ENCODE results near the gene NFATC2.

NFATC2 gene

DNA sequence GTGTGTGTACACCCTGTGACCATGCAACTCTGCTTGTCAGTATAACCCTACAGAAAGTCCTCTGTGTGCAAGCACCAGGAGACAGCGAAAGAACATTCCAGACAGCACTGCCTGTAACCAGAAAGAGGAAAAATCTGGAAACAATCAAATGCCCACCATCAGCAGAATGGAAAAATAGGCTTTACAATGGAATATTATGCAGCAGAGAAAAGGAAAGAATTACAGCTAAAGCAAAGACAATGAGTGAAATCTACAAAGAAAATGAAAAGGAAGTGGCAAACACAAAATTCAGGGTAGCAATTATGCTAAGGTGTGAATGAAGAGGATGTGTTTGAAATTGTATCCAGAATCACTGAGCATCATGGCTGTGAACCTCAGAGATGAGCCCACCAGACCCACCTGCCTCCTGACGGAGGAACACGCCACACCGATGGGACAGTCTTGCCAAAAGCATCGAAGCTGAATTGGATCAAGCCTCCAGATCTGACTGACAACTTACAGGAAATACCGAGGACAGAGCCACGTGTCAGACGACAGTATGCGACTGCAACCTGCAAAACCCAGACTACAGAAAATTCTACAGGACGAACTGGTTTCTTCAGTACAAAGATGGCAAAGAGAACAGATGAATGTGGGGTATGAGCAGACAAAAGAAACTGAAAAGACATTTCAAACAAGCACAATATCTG, 133.2 kb downstream of the NFATC2 start:
- no peak for DNase-seq

DNA sequence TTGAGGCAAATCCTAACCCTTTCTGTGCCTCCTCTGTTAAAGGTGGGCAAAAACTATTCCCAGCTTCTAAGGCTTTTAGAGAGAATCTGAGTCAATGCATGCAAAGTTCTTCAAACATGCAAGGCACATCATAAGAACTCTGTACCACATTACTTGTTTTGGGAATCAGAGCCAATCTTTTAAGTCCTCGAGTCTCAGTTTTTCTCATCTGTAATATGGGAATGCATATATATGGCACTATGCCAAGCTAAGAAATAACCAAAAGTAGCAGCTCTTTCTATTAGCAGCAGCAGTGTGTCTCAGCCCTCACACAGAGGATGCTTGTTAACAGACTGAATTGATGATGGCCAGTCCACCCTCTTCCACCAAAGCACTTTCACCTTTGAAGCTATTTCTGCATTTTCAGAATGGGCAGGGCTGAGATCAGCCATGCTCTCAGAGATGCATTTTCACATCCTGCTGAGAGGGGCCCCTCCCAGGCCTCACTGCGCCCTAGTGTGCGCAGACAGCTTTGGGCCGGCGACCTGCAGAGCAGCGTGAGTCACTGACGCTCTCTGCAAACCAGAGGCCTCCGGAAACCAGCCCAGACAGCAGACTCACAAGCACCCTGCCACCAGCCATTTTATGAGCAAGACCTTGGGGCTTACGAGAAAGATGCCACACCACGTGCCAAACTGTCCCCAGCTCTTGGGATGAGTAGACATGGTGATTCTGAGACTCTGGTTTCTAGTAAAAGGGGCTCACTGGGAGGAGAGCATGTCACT, 138.0 kb downstream of the NFATC2 start:
- DNase-seq = peak; percentile 71

DNA sequence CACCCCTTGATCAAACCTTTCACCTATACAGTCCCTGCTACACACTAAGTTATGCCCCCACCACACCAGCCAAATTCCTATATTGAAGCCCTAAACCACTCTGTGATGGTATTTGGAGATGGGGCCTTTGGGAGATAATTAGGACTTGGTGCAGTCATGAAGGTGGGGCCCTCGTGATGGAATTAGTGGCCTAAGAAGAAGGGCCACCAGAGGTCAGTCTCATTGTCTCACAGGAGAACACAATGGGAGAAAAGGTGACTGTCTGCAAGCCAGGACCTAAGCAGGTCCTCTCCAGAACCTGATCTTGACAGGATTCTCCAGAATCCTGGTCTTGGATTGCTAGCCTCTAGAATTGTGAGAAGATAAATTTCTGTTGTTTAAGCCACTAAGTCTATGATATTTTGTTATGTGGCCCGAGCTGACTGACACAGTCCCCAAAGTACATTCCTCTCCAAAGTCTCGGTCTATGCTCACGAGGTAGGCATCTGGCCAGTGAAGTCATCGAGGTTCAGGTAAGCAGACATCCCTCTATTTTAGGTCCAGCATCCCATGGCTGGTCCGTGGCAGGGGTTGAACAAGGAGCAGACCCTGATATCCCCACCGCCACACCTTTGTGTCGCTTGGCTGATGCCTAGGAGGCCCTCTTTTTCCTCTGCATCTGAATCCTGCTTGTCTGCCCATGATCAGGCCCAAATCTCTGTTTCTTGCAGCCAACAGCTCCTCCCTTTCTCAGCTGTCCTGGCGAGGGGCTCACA, 138.9 kb downstream of the NFATC2 start:
- DNase-seq = no peak

- no peak for DNase-seq
Observed at GRCh38 chr20:51402201-51402600, 140.3 kb downstream of the NFATC2 start.

GRCh38 chr20:51401496-51401895, 141.0 kb downstream of the NFATC2 start:
- DNase-seq = no peak

DNA sequence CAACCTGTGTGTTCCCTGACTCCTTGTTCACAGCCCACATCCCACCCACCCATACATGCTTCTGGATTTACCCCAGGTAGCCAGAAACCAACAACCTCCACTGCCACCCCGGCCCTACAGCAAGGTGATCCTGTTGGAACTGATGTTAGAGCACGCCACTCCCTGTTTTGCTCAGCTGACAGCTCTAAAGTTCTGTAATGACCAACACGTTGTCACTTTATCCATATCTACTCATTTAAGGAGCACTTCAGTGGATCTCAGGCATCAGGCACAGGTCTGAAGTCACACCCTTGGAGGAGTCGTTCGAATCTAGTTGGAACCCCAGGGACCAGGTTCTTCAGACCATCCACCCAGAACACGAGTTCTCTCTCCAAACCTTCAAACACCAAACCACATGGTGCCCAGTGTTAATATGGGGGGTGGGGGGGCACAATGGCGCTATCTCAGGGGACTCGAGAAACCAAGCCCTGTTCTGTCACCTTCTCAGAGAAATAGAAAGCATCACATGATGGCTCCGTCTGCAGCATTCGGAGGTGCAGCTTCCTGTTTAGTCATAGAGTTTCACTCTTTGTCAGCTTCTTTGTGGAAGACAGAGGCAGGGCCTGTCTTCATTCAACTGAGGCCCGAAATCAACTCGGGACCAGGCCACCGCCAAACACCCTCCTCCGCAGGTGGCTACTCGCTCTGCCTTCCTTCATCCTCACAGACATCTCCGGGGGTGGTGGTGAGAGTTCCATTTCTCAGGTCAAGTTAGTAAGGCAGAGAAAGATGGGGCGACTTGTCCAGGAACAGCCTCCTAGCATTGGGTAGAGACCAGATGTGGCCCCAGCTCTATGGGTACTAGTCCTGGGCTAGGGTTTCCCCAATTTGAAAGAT, 142.2 kb downstream of the NFATC2 start:
- no peak for DNase-seq

DNA sequence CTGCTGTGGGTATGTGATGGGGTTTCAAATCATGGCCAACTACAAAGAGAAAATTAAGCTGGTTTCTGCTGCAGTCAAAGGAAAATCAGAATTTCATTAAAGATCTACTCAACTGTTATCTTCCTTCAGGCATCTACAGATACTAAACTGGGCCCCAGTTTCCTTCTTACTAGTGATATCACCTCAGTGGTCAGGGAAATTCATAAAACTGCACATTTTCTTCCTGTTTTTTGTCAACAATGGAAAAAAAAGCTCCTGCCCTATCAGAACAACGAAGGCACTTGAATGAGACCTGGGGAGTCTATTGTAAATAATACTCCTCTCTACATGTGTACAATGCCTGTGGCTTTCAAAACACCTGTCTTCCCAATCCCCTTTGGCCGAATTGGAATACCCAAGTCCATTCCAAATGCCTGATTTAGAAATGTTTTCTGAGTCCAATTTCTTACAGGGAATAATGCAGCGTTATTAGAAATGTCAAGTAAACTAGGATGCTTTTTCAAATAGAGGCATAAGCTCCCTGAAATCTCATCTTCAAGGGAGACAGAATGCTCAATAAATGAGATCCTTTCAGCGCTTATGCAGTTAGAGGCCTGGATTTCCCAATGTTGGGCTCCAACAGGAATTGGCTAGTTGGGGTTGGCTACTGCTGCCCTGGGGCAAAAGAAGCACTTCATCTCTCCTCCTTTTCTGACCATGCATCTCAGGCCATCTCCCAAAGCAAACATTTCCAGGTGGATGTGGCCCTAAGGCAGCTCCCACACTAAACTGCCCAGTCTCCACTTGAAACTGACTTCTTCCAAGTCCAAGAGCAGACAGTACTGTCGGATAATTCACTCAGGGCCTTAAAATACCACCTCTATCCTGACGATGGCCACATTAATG, 143.3 kb downstream of the NFATC2 start:
- no peak for DNase-seq

DNA sequence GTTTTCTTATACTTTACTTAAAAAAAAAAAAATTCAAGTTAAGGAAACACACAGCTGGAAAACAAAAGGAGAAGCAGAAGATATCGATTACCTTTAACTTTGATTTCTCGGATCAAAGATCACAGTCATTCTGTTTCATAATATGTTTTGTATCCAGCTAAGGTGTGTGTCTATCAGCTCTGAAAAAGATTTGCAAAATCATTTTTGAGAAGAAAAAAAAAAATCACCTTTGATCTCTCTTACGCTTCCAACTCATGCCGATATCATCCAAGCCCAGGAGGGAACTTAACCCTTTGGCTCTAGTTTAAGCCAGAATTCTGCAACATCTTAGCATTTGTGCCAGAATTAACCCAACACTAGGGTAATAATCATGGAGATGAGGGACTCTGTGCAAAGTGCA, 144.0 kb downstream of the NFATC2 start:
- no peak for DNase-seq

GRCh38 chr20:51398083-51398482, 144.4 kb downstream of the NFATC2 start:
- no peak for DNase-seq

DNA sequence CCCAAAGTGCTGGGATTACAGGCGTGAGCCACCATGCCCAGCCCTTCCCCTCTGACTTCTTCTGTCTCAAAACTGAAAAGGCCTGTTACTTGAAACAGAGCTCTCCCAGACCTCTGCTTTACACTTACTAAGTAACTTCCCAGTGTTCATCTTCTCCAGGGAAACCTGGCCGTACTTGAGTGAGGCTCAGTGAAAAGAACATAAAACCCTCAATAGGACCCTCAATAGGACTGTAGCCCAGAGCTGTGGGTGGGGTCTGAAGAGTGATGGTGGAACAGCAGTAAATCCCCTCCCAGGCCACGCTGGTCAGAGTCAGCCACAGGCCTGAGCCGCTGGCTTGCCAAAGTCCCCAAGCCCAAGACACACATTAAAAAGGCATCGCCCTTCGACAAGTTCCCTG, 145.4 kb downstream of the NFATC2 start:
- DNase-seq = no peak

GRCh38 chr20:51396365-51396909, 146.1 kb downstream of the NFATC2 start:
- DNase-seq = no peak

- no peak for DNase-seq
Observed at GRCh38 chr20:51394706-51395105, 147.8 kb downstream of the NFATC2 start.

DNA sequence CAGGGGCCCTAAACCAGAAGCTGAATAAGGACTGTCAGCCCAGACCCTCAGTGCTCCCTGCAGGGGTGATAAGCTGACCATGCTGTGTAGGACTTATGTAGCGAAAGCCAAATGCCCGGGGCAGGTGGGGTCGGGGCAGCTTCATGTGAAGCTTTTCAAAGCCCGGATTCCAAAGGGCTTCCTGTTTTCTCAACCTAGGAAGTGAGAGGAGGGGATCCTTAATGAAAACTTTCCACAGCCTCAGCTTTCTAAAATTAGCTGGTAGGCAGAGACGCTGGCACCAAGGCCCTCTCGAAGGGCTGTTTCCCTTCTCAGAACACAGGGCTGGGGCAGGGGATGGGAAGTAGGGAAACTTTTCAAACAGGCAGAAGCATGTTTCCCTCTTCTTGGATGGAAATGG, 148.9 kb downstream of the NFATC2 start:
- DNase-seq = no peak

DNA sequence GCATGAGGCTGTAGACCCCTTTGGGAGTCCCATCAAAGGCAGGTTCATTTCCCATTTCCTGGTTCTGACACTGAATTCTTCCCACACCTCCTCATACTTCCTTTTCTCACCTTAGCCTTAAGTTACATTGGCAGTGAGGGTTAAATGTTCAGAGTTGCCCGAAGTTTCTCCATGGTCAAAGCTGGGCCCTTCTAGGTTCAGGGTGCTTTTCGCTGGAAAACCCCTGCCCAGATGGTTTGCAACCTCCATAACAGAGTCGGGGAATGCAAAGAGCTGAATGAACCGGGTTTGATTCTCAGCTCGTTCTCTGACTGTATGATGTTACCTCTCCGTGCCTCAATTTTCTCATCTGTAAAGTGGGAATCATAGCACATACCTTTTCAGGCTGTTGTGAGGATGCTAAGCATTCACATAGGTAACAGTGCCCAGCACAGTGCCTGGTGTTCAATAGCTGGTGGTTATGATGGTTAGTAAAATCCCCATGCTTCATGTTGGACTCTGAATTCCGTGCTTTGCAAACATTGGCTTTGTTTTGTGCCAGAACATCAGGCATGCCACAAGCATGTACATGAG, 149.8 kb downstream of the NFATC2 start:
- DNase-seq = no peak

- no peak for DNase-seq
Observed at GRCh38 chr20:51391926-51392325, 150.6 kb downstream of the NFATC2 start.

- no peak for DNase-seq
Observed at GRCh38 chr20:51389543-51390264, 152.8 kb downstream of the NFATC2 start.

DNA sequence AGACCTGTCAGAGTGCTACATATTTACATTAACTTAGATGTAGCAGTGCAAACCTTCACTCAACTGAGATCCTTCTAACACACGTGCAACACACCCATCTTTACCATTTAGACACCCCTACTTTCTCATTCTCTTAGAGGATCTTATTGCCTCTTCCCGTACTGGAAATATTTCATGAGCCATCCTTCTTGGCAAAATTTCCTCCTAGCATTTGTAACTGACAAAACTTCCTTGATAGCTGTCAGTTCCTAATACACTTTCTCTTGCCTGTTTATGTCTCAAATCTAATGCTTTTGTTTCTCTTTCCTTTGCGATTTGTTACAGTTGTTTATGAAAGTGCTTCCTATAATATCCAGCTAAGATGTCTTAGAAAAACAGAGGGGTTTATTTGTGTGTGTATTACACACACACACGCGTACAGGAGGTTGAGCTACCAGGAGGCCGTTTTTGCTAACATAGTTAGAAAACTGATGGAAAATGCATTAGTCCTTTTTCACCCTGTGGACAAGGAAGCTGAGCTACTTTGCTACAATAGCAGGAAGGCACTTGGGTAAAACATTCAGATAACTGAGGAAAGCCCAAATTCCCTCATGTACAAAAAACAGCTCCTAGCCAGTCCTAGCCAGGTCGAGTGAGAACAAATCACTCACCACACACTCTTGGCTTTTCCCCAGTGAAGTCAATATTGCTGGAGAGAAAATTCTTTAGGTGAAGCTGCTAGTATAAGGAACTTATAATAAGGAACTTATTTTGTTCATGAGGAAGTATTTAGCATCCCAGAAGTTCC, 153.6 kb downstream of the NFATC2 start:
- DNase-seq = no peak

DNA sequence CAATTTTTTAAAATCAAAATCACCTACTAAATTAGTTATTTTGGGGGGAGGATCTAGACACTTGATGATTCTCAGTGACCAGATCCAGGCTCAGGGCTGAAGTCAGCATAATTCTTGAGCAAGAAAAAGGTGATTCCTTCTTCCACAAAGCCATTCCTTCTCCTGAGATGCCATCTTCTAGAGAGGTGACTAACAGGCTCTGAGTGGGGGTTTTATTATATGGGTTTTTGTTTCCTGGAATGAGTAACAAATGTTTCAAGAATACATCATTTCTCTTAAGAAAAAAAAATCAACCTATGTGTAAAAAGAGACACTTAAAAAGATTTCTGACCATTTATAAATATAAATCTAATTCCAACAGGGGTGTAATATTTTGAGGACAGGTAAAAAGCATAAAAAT, 154.3 kb downstream of the NFATC2 start:
- DNase-seq = no peak

- DNase-seq = no peak
Observed at GRCh38 chr20:51387125-51387875, 155.2 kb downstream of the NFATC2 start.

Data from activated gamma-delta T cell (primary cell).